ENCODE data around the gene LAPTM4A. TPM values are rescaled to one million over a fixed set of nuclear protein-coding genes. Genes with fewer than 3 reads are reported as not detected.

LAPTM4A gene
- total RNA-seq, 1 donor, result 249 TPM

GRCh38 chr2:20067992-20068584 is 16.7 kb upstream of the LAPTM4A start:
- H3K27ac ChIP-seq (ENCODE audit: low read depth, low read length), result peak overlapping the region; percentile 69
- peak; percentile 79 for DNase-seq (ENCODE audit: insufficient read length, low spot score, missing footprints)
- no peaks in the 10 kb centered on the region for H3K79me2 ChIP-seq (ENCODE audit: insufficient read depth, low read length)
- no peaks in the 10 kb centered on the region for H3K36me3 ChIP-seq (ENCODE audit: insufficient read depth, low read length)
- H3K9me3 ChIP-seq (ENCODE audit: low read depth, low read length), result peaks cover 2% of the 10 kb centered on the region
- TF ChIP-seq CTCF (IDR thresholded peaks at IDR 0.05; ENCODE audit: extremely low read depth, low read depth, low read length), result no peak
- no peak overlapping the region for H3K4me3 ChIP-seq (ENCODE audit: insufficient read depth, low read length)
- H2AFZ ChIP-seq (ENCODE audit: low read length), result no peak overlapping the region
- no peaks in the 10 kb centered on the region for H4K20me1 ChIP-seq (ENCODE audit: insufficient read depth, low read length)
- H3K4me2 ChIP-seq (ENCODE audit: insufficient read depth, low read length), result peak overlapping the region; percentile 38
- no peaks in the 10 kb centered on the region for H3K27me3 ChIP-seq (ENCODE audit: insufficient read depth, low read length)
- peaks cover 42% of the 10 kb centered on the region for H3K4me1 ChIP-seq (ENCODE audit: insufficient read depth, low read length)

- Histone ChIP-seq H3K27me3 (ENCODE audit: insufficient read depth, low read length) (no peaks in the 10 kb centered on the region), H3K4me1 (ENCODE audit: insufficient read depth, low read length) (peaks cover 42% of the 10 kb centered on the region), H3K36me3 (ENCODE audit: insufficient read depth, low read length) (no peaks in the 10 kb centered on the region), H3K4me3 (ENCODE audit: insufficient read depth, low read length) (no peak overlapping the region), H3K79me2 (ENCODE audit: insufficient read depth, low read length) (no peaks in the 10 kb centered on the region), H3K4me2 (ENCODE audit: insufficient read depth, low read length) (no peak overlapping the region), H2AFZ (ENCODE audit: low read length) (no peak overlapping the region), H3K9me3 (ENCODE audit: low read depth, low read length) (peaks cover 2% of the 10 kb centered on the region), H3K27ac (ENCODE audit: low read depth, low read length) (no peak overlapping the region), H4K20me1 (ENCODE audit: insufficient read depth, low read length) (no peaks in the 10 kb centered on the region)
- no peak for TF ChIP-seq CTCF (IDR thresholded peaks at IDR 0.05; ENCODE audit: extremely low read depth, low read depth, low read length)
- DNase-seq (ENCODE audit: insufficient read length, low spot score, missing footprints), result peak; percentile 23
These were observed 14.6 kb upstream of the LAPTM4A start for GRCh38 chr2:20065885-20066602.

- H3K9me3 ChIP-seq (ENCODE audit: low read depth, low read length), result peaks cover 2% of the 10 kb centered on the region
- no peaks in the 10 kb centered on the region for H3K36me3 ChIP-seq (ENCODE audit: insufficient read depth, low read length)
- H2AFZ ChIP-seq (ENCODE audit: low read length), result no peak overlapping the region
- no peak overlapping the region for H3K4me3 ChIP-seq (ENCODE audit: insufficient read depth, low read length)
- no peaks in the 10 kb centered on the region for H4K20me1 ChIP-seq (ENCODE audit: insufficient read depth, low read length)
- H3K4me1 ChIP-seq (ENCODE audit: insufficient read depth, low read length), result peaks cover 40% of the 10 kb centered on the region
- TF ChIP-seq CTCF (IDR thresholded peaks at IDR 0.05; ENCODE audit: extremely low read depth, low read depth, low read length), result no peak
- no peaks in the 10 kb centered on the region for H3K27me3 ChIP-seq (ENCODE audit: insufficient read depth, low read length)
- no peak for DNase-seq (ENCODE audit: insufficient read length, low spot score, missing footprints)
- H3K79me2 ChIP-seq (ENCODE audit: insufficient read depth, low read length), result no peaks in the 10 kb centered on the region
- no peak overlapping the region for H3K27ac ChIP-seq (ENCODE audit: low read depth, low read length)
- H3K4me2 ChIP-seq (ENCODE audit: insufficient read depth, low read length), result no peak overlapping the region
These were observed 13.4 kb upstream of the LAPTM4A start for GRCh38 chr2:20064841-20065240.

GRCh38 chr2:20064421-20064820 is 13.0 kb upstream of the LAPTM4A start:
- DNase-seq (ENCODE audit: insufficient read length, low spot score, missing footprints), result no peak
- Histone ChIP-seq H3K36me3 (ENCODE audit: insufficient read depth, low read length) (no peaks in the 10 kb centered on the region), H3K4me2 (ENCODE audit: insufficient read depth, low read length) (no peak overlapping the region), H3K4me3 (ENCODE audit: insufficient read depth, low read length) (no peak overlapping the region), H4K20me1 (ENCODE audit: insufficient read depth, low read length) (no peaks in the 10 kb centered on the region), H3K4me1 (ENCODE audit: insufficient read depth, low read length) (peaks cover 40% of the 10 kb centered on the region), H3K27ac (ENCODE audit: low read depth, low read length) (peak overlapping the region; percentile 91), H3K27me3 (ENCODE audit: insufficient read depth, low read length) (no peaks in the 10 kb centered on the region), H3K9me3 (ENCODE audit: low read depth, low read length) (peaks cover 2% of the 10 kb centered on the region), H3K79me2 (ENCODE audit: insufficient read depth, low read length) (no peaks in the 10 kb centered on the region), H2AFZ (ENCODE audit: low read length) (no peak overlapping the region)
- no peak for TF ChIP-seq CTCF (IDR thresholded peaks at IDR 0.05; ENCODE audit: extremely low read depth, low read depth, low read length)
